NCI-H1092 (cell line): ENCODE measurements around the gene SKI.

Source experiments
- DNase-seq: peaks from one replicate; lab custom pipeline; 2025; lab: John Stamatoyannopoulos, UW

The SKI gene

GRCh38 chr1:2209400-2210083, 18.6 kb upstream of the SKI start:
- no peak for DNase-seq

GRCh38 chr1:2210084-2210653, 17.9 kb upstream of the SKI start:
- DNase-seq: no peak

DNA sequence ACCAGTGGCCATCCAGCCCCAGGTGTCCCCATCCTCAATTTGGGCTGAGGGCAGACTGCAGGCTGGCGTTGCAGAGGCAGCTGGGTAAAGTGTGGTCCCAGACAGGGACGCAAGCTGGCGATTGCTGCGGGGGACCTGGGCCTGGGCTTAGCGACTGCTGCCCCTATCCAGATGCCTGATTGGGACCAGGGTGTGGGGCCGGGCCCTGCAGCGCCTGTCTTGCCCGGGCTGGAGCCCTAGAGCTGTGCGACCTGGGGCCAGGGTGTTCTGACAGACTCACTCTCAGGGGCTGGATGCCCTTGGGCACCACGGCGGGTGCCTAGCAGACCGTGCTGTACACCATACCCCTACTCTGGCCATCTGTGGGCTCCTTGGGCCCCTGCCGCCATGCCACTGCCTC, 17.3 kb upstream of the SKI start:
- DNase-seq: no peak

GRCh38 chr1:2212274-2212531, 15.9 kb upstream of the SKI start:
- DNase-seq: no peak

GRCh38 chr1:2212532-2213491, 15.3 kb upstream of the SKI start:
- DNase-seq: no peak

- no peak for DNase-seq
Measured at GRCh38 chr1:2213576-2214505, 14.3 kb upstream of the SKI start.

DNA sequence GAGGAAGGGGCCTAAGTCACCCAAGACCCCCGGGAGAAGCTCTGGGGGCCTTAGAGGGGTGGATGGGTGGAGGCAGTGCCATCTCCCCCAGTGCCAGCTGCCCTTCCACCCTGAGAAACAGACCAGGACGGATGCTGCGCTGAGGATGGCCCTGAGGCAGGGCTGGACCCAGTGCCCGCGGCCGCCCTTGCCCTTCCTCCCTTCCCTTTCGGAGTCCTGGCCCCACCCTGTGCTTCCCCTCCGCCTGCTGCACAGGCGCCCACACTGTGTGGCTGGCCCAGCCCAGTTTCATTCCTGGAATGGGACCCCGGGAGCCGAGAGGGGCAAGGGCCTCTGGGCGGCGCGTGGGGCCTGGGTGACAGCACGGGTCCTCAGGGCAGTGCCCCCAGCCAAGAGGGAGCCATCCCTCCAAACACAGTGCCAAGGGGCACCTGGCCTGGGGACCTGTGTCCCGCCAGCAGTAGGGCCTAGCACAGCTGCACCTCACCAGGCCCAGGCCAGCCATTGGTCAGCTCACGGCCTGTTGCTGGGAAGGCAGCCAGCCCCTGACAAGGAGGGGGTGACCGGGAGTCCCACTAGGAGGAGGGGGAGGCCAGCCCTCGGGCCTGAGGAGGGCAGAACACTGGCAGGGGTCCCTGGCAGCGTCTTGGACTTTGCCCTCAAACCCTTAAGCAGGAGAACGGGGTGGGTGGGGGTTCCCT, 13.4 kb upstream of the SKI start:
- DNase-seq: no peak

DNA sequence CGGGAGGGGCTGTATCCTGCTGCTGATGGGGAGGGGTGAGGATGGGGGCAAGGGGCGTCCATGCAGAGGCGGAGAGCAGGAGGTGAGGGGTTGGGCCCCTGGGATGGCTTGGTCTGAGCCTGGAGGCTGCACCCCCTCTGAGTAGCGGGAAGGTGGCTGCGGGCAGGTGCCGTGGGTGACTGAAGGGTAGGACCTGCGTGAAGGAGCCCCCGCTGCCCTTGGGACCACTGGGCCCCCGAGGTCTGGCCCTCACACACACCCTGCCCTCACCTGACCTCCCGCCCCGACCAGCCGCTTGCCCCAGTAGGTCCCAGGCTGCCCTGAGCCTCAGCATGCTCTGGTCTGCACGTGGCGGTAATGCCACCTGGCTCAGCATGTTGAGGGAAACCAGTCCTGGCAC, 12.8 kb upstream of the SKI start:
- no peak for DNase-seq

DNA sequence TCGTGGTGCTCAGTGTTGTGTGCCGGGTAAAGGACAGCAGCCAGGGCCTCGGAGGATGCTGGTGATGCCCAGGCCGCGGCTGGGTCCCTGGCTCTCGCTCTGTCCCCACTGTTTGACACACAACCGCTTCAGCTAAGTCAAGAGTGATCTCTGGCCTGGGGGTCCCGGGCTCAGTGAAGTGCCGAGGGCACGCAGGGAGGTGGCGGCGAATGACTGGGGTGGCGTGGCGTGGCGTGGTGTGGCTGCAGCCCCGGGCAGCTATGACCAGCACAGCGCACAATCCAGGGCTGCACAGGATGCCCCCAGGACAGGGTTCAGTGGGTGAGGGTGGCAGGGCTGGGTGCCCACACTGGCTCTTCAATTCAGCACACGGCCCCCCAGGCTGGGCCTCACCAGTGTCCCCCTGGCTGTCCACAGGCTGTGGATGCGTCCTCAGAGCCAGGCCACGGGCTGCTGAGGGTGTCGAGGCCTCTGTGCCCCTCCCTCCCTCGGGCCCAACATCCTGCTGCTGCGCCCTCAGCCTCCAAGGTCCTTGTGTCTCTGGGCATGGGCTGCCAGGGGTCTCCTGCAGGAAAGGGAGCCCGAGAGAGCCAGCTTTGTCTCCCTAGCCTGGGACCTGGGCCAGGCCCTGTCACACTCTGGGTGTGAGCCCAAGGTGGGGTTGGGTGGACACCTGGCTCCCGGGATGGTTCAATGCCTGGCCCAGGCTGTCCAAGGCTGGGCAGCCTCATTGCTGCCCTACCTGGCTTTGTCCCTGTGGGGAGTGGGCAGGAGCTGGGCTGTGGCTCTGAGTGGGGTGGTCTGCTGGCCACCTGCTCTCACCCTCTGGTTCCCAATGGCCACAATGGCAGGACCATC, 12.0 kb upstream of the SKI start:
- no peak for DNase-seq

DNA sequence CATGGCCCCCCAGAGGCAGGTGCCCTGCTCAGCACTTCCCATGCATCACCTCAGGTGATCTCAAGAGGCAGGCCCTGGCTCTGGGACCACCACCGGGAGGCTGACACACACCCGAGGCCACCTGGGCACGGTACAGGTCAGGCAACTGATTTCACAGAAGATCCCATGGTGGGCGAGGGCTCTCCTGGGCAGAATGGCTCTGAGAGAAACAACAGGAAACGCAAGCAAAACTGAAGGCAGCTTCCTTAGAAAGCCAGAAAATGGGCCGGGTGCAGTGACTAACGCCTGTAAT, 11.4 kb upstream of the SKI start:
- no peak for DNase-seq

- no peak for DNase-seq
Measured at GRCh38 chr1:2221271-2221670, 6.8 kb upstream of the SKI start.

- DNase-seq: no peak
Measured at GRCh38 chr1:2224170-2224584, 3.9 kb upstream of the SKI start.

- DNase-seq: no peak
Measured at GRCh38 chr1:2224631-2225428, 3.3 kb upstream of the SKI start.

- DNase-seq: no peak
Measured at GRCh38 chr1:2226525-2227345, 1.4 kb upstream of the SKI start.

GRCh38 chr1:2227346-2228156, 568 bp upstream of the SKI start:
- DNase-seq: peak; percentile 88

GRCh38 chr1:2228694-2229036, 546 bp downstream of the SKI start:
- DNase-seq: no peak

- peak; percentile 27 for DNase-seq
Measured at GRCh38 chr1:2229037-2229864, 1.1 kb downstream of the SKI start.
